Central memory CD4-positive, alpha-beta T cell (primary cell): Measurements from ENCODE around the gene NOSIP.

Experiments
- DNase-seq: peaks from one replicate; pipeline ENCODE4 v3.0.0; 2022

Gene NOSIP

DNA sequence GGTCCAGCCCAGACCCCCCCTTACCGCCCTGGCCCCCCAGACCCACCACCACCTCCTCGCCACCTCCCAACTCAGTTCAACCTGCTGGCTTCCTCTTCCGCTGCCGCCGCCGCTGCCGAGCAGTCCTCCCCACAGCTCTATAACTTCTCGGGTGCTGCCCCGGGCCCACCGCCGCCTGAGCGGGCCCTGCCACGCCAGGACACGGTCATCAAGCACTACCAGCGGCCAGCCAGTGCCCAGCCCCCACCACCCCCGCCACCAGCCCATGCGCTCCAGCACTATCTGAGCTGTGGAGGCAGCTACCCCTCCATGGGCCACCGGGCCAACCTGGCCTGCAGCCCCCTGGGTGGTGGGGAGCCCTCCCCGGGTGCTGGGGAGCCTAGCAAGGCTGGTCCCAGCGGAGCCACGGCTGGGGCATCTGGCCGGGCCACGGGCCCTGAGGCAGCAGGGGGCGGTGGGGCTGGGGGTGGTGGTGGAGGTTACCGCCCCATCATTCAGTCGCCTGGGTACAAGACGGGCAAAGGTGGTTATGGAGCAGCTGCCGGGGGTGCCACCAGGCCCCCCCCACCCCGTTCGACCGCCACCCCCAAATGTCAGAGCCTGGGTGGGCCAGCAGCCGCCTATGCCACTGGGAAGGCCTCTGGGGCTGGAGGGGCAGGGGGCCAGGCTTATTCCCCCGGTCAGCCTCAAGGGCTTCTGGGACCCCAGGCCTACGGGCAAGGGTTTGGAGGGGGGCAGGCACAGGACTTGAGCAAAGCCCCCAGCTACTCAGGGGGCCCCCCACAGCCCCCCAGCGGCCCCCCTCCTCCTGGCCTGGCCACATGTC lies 14.8 kb upstream of the NOSIP start:
- DNase-seq: no peak

DNA sequence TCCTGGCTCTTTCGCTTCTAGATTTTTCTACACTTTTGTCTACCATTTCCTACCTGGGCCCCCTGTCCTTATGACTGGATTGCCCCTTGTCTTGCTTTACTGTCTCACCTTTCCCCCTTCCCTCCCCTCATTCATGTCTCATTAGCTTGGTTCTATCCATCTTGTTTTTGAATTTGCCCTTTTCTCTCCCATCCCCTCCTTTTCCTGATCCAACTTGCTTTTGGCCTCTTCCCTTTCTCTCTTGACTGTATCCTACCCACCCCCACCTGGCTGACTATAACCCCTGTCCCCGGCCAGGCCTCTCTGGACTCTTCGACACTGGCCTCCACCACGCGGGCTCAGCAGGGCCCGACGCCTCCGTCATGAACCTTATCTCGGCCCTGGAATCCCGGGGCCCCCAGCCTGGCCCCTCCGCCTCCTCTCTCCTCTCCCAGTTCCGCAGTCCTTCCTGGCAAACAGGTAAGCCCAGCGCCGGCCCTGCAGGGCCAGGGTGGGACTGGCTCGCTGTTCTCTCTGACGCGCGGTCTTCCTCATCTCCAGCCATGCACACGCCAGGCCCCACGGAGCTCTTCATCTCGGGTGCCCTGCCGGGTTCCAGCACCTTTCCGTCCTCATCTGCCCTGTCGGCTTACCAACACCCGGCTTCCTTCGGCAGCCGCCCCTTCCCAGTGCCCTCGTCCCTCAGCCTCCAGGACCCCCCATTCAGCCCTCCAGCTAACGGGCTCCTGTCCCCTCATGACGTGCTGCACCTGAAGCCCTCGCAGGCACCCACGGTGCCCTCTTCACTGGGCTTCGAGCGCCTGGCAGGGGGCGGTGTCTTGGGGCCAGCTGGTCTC lies 14.0 kb upstream of the NOSIP start:
- no peak for DNase-seq

DNA sequence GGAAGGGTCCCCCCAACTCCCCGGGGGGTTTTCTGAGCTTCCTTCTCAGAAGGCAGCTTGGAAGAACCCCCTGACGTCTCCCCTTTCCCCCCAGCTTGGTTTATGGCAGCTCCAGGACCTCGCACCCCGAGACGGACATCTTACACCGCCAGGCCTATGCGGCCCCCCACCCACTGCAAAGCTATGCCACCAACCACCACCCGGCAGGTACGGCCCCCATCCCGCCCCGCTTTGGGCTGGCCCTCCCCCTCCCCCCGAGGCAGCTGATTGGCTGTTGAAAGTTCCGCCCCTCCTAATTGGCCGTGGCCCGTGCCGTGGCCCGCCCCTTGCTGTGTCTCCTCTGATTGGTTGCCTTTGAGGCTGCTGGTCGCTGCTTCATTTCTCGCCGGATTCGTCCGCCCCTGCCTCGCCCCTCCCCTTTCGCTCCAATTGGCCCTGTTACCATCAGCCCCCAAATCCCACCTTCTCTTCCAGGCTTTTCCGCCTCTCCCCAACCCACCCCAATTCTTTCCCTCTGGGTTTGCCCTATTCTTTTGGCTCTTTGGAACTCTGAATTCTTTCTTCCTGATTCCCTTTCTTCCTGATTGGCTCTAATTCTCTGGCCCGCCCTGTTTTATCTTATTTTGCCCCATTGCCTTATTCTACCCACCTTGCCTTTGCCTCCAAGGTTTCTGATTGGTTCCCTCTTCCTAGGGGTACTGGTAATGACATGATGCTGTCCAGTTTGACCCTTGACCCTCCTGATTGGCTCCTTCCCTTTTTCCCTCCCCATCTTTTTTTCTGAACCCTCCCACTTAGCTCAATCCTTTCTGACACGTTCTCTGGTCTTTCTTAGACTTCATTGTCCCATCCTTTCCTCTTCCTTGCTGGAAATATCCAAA lies 13.1 kb upstream of the NOSIP start:
- peak; percentile 87 for DNase-seq

DNA sequence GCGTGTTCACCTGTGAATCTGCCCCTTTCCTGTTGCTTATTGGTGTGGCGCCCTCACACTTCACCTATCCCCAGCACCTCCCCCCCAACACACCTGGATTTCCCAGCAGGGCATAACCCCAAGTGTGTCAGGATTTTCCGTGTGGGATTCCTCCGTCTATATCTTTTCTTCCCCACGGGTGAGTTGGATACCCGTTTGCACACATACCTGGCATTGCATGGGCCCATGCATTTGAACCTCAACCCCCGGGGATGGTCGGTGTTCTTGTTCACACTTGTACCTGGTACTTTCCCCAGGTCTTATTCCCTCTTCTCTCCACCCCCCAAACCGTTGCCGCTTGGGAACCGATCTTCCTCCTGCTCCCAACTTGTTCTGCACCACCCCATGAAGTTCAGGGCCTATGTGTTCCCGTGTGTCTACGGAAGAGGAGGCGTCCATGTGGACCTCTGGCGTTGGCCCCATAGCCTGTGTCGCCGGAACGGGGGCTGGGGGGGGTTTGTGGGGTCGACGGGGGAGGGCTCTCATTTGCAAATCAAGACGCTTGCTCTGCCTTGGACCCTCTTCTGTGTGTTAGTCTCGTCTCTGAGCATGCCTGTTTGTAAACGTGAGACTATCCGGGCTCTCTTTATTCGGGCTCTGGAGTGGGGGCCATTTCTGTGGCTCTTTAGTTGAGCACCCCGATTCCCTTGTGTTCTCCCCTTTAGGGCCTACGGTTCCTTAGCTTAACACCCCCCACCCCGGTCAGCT lies 12.3 kb upstream of the NOSIP start:
- DNase-seq: no peak

DNA sequence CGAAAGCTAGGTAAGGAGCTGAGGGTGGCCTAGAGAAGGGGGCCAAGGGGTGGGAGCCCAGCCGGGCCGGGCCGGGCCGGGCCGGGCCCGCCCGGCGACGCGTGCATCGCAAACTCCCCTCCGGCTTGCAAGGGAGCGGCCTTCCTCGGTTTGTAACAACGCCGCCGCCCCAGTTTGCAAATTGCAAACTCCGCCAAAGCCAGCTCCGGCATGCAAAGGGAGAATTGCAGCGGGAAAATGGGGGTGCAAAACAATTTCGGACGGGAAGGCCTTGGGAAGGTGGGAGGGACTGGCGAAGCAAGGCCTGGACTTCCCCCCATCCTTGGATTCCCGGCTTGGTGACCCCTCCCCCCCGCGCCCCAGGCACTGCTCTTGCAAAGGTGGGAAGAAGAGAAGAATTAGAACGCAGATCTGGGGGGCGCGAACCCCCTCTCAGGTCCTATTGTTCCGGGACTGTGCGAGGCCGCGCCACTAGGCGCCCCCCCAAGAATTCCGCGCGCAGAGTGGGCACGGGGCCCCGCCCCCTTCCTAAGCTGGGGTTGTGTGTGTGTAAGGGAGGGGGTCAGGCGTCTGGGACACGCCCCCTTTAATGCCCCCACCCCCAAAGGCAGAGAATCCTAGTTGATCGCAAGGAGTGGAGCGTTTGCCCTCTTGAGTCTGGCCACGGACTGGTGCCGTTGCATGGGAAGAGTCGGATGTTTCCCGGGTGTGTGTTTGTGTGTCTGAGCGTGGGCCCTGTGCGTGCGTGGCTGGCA lies 11.6 kb upstream of the NOSIP start:
- peak; percentile 29 for DNase-seq

DNA sequence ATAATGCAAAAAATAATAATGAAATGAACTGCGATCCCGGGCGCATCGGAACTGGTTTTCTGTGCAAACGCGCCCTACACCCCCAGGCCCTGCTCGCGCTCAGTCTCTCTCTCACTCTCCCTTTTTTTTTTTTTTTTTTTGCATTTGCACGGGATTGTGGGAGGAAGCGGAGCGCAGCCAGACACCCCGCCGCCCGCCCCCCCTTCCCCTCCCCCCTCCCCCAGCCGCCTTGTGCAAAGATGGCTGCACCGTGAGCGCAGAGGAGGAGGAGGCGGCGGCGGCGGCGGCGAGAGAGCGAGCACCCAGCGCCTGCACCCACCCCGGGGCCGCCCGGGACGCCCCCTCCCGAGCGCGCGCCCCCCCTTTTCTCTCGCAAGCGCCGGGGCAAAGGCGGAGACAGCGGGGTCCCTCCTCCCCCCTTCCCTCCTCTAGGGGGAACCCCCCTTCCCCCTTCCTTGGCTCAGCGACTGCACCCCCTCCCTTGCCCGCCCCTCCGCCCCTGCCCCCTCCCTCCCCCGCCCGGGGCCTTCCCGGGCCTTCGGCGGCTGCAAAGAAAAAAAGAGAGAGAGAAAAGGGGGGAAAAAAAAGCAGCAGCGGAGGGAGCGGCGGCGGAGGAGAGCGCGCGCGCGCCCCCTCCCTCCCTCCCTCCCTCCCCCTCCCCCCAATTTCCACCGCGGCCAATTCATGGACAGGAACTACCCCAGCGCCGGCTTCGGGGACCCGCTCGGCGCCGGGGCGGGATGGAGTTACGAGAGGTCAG lies 10.8 kb upstream of the NOSIP start, which contains the start of gene PRR12:
PRR12 (plus strand) TSS at position 212 of the 760 bp plus-strand sequence; CDS start at position 685, 473 bp downstream.
- peak; percentile 70 for DNase-seq

DNA sequence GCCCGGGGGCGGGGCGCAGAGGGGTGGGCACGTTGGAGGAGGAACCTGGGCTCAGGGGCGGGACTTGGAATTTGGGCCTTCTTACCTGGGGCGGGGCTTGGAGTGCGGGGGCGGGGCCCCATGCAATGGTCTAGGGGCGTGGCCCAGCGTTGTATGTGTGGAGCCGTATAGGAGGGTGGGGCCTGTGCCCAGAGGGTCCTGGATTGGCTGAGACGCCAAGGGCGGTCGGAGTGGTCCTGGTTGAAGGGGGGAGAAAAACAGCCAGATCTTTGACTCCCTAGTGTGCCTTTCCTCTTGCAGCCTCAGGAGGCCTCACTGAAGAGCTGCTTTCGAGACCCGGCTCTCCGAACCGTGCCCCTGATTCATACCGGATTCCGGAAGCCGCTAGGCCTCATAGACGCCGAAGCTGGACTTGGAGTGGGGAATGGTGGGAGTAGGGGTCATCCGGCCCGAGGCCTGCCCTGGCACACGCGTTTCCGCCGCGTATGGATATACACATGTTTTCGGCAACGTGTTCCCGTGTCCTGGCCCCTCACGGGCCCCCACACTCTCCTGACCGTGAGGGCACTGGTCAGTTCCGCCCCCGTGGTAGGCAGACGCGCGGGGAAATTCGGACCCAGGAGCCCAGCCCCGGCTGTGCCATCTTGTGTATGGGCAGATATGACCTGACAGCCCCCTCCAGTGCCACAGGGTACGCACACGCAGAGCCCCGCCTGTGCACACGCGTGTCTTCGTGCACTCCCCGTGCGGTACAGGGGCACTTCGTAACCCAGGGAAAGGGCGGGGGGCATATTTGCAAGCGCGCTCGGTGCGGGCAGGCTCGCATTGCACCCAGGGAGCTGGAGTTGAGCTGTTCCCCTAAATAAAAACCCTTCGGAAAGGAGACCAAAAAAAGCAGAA lies 10.0 kb upstream of the NOSIP start:
- DNase-seq: peak; percentile 94

DNA sequence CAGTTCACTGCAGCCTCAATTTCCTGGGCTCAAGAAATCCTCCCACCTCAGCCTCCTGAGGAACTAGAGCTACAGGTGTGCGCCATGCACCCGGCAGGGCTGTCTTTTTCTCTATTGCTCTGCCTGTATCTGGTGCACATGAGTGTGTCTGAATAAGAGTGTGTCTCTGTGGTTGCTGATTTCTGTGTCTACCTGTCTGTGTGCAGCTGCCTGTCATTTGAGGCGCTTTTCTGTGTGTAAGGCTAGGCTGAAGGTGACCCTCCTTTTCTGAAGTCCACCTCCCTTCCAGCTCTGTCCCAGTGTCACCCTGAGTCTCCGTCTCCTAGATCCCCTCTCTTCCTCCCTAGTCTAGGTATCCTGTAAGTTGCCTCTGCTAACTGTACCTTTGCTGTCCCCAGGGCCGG lies 9.1 kb upstream of the NOSIP start:
- peak; percentile 43 for DNase-seq

DNA sequence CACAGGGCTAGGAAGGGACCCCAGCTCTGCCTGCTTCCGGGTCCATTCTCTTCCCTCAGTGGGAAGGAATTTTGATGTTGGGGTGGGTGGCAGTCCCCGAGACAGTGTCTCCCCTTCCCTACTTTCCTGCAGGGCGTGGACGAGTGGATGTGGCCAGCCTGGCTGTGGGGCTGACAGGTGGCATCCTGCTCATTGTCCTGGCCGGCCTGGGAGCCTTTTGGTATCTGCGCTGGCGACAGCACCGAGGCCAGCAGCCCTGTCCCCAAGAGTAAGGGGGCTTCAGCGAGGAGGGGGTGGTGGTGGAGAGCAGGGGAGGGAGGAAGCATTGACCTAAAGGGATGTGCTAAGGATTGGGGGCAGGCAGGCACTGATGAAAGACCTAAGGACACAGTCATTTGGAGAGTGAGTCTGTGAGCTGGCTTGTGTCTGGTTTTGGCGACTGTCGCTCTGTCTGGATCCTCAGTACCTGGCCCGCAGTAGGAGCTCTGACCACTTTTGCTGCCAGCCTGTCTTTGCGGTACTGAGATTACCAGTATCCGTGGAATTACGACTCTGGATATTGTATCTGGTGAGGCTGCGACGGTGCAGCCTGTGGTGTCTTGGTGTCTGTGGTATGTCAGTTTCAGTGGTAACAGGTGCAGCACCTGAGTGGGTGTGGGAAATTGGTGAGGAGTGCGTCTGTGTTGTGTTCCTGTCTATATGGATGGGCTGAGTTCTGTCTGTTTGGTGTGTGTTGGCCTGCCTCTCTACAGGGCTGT lies 8.2 kb upstream of the NOSIP start:
- DNase-seq: peak; percentile 61

DNA sequence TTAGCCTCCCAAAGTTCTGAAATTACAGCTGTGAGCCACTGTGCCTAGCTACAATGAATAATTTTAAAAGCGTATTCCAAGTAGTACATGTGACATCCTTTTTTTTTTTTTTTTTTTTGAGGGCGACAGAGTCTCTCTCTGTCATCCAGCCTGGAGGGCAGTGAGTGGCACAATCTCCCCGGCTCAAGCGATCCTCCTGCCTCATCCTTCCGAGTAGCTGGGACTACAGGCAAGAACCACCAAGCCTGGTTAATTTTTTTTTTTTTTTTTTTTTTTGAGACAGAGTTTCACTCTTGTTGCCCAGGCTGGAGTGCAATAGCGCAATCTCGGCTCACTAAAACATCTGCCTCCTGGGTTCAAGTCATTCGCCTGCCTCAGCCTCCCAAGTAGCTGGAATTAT lies 6.9 kb upstream of the NOSIP start:
- no peak for DNase-seq

DNA sequence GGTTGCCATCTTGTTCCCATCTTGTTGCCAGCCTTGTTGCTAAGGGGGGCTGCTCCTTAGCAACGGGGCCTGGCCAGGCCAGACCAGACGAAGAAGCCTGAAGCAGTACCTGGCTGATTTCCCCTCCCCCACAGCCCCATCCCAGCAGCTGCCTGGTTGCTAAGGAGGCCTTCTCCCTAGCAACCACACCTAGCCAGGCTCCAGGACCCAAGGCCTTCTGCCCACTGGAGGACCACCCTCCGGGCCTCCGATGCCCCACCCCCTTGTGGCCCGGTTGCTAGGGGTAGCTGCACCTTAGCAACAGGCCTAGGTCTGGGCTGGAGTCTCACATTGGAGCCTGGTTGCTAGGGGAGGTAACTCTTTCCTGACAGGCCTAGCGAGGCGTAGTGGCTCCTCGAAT lies 4.7 kb upstream of the NOSIP start:
- DNase-seq: no peak

DNA sequence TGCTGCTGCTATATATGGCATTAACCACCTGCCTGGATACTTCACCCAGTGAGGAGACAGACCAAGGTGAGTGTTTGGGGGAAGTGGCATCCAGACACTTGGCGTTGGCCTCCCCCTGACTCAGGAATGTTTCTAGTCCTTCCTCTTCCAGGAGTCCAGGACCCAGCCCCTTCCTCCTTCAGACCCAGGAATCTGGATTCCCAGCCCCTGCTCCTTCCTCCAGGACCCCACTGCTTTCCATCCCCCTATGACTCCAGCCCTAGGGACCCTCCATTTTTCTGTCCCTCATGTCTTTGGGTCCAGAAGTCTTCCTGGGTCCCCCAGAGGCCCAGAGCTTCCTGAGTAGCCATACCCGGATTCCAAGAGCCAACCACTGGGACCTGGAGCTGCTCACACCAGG lies 2.9 kb upstream of the NOSIP start:
- no peak for DNase-seq

DNA sequence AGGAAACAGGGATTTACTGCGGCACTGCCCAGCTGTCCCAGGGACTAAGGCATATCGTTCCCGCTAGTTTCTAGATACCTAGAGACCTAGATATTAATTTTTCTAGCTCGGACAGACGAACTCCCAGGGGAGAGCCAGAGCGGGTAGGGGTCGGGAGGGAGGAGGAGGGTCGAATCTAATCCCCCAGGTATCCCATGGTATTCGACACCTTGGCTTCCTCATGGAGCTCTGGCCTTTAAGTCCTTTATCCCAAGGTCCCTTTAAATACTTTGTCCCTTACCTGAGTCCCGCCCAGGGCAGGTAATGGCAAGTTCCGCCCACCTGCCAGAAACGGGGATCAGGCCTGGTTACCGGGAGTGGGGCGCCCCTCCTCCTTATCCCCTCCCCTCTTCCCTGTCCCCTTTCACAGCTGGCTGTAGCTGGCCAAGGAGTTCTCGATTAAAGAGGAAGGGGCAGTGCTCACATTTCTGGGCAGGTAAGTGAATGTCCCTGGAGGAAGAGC lies 702 bp upstream of the NOSIP start, which contains the start of gene PRRG2:
PRRG2 (plus strand) TSS at position 310 of the 502 bp plus-strand sequence. CDS start 1,904 bp downstream, outside the sequence.
- no peak for DNase-seq

DNA sequence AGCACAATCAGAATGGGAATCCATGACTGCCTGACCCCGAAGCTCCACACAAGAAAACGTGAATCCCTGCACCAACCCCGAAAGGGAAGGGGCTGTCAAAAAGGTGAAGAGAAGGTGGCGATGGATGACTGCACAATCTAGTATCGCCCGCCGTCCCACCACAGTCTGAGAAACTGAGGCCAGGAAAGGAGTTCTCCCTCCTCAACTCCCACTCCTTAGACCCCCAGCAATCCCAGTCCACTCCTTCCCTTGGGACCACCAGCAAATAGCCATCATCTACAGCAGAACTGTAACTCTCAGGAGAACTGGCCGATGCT lies 451 bp downstream of the NOSIP start:
- DNase-seq: no peak

DNA sequence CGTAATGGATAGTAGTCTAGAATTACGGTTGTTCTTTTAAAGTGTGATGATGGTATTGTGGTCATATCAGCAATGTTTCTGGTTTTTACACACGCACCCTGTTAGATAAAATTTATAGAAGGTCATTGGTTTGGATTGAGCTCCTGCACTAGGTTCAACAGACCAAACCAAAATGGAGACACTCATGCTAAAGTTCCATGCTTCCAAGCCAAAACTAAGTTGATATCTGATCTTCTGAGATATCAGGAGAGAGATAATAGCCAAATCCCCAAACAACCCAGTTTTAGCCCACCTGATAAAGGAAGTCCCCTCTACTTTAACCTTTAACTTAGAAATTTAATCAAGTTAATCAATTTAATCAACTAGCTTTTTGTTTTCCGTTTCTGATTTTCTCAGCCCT lies 1.2 kb downstream of the NOSIP start:
- DNase-seq: no peak

DNA sequence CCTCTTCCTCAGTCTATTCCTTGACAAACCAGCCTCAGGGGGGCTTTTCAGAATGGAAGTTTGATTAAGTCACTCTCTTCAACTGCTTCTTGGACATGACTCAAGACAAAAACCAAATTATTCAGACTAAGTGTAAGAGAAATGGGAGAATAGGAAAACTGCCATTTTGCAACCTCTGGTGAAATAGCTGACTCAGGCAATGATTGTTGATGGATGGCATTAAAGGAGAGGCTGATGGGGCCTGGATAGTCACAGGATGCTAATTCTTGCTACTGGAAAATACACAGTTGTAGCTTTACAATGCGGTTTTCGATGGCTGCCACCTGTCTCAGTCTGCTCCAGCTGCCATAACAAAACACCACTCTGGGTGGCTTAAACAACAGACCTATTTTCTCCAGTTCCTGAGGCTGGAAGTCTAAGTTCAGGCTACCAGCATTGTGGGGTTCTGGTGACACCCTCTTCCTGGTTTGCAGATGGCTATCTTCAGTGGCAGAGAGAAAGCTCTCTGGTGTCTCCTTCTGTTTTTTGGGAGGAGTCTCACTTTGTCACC lies 6.1 kb downstream of the NOSIP start:
- DNase-seq: no peak

DNA sequence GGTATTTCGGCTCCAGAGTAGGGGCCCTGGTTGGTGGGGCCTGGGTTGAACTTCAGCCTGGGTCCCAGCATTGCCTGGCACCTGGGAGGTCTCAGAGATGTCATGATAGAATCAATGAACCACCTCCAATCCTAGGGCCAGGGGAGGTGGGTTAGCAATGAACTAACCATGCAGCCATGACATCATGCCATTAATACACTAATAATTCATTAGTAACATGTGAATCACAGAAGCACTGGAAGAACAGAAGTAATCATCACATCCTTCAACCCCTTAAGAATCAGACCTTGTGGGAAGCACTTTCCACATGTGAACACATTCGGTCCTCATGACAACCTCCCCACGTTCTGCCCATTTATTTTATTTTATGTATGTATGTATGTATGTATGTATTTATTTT lies 6.9 kb downstream of the NOSIP start:
- DNase-seq: no peak

DNA sequence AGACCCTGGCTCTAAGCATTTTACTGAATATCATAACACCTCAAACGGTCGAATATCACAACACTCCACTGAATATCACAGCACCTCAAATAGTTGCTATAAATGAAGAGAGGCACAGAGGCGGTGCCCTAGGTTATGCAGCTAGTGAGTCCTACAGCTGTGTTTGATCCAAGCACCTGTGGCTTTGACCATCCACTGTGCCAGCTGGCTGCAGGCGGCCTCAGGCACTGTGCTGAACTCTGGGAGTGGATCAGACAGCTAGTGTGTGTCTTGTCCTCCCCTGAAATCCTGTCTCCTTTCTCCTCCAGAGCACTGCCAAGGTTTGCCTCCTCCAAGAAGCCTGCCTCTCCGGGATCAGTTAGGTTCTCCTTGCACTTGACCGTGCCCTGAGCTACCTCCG lies 7.3 kb downstream of the NOSIP start:
- DNase-seq: no peak
